ENCODE measurements around the gene FXYD1.

- TF ChIP-seq, protein P1, sequence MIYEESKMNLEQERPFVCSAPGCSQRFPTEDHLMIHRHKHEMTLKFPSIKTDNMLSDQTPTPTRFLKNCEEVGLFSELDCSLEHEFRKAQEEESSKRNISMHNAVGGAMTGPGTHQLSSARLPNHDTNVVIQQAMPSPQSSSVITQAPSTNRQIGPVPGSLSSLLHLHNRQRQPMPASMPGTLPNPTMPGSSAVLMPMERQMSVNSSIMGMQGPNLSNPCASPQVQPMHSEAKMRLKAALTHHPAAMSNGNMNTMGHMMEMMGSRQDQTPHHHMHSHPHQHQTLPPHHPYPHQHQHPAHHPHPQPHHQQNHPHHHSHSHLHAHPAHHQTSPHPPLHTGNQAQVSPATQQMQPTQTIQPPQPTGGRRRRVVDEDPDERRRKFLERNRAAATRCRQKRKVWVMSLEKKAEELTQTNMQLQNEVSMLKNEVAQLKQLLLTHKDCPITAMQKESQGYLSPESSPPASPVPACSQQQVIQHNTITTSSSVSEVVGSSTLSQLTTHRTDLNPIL (CRISPR knock-in tag; IDR thresholded peaks at IDR 0.05; ENCODE audit: low read depth) = no peak
- TF ChIP-seq ZNF565 (CRISPR knock-in tag; conservative IDR thresholded peaks at IDR 0.05; ENCODE audit: low read depth) = no peak
- TF ChIP-seq ZFP3 (CRISPR knock-in tag; IDR thresholded peaks at IDR 0.05) = no peak
Measured at GRCh38 chr19:35164418-35164817, 25.8 kb downstream of the FXYD1 start.

Measured in SK-N-SH treated with all-trans-retinoic acid at 6 μM for 48 hours (cell line).